DOHH2 (cell line): ENCODE data around the gene PLEKHA3.

Experiments
- H3F3A ChIP-seq: fragments of 200-600 bp; sonication (generic), shearing (Covaris generic); 2 replicates; pipeline ENCODE4 v1.6.0; 2016; ENCODE audit warnings: antibody characterized with exemption, mild to moderate bottlenecking; ENCODE audit not compliant: control insufficient read depth, insufficient read depth
- H3K27ac ChIP-seq: fragments of 200-600 bp; sonication (generic); 2 replicates; pipeline ENCODE4 v1.5.1; 2014; ENCODE audit warnings: low read depth, mild to moderate bottlenecking, low read length, moderate library complexity
- H3K27me3 ChIP-seq: fragments of 200-600 bp; sonication (generic); 2 replicates; pipeline ENCODE4 v1.6.1; 2014; ENCODE audit warnings: mild to moderate bottlenecking, low read length, mixed read lengths; ENCODE audit not compliant: control insufficient read depth
- H3K36me3 ChIP-seq: fragments of 200-600 bp; sonication (generic); 2 replicates; pipeline ENCODE4 v1.6.1; 2014; ENCODE audit warnings: mild to moderate bottlenecking, low read length, moderate library complexity, mixed read lengths; ENCODE audit not compliant: control insufficient read depth
- H3K4me1 ChIP-seq: fragments of 200-600 bp; sonication (generic); 2 replicates; pipeline ENCODE4 v1.6.1; 2014; ENCODE audit warnings: mild to moderate bottlenecking, low read length, mixed read lengths; ENCODE audit not compliant: control insufficient read depth
- H3K4me2 ChIP-seq: fragments of 200-600 bp; sonication (generic); 2 replicates; pipeline ENCODE4 v1.6.0; 2014; ENCODE audit warnings: mild to moderate bottlenecking, low read length, moderate library complexity
- H3K4me3 ChIP-seq: fragments of 200-600 bp; sonication (generic); 2 replicates; pipeline ENCODE4 v1.5.1; 2014; ENCODE audit warnings: mild to moderate bottlenecking, low read length, mixed read lengths
- H3K79me2 ChIP-seq: fragments of 200-600 bp; sonication (generic); 2 replicates; pipeline ENCODE4 v1.6.1; 2014; ENCODE audit warnings: mild to moderate bottlenecking, low read length, mixed read lengths; ENCODE audit not compliant: control insufficient read depth
- H3K9me2 ChIP-seq: fragments of 200-600 bp; sonication (generic); replicated peaks from 2 replicates; pipeline ENCODE4 v1.6.1; 2014; ENCODE audit warnings: mild to moderate bottlenecking, low read length, mixed read lengths; ENCODE audit not compliant: control insufficient read depth
- H3K9me3 ChIP-seq: fragments of 200-600 bp; sonication (generic); 2 replicates; pipeline ENCODE4 v1.6.1; 2014; ENCODE audit warnings: antibody characterized with exemption, low read length, mixed read lengths; ENCODE audit not compliant: control insufficient read depth, insufficient read depth
- H4K20me1 ChIP-seq: fragments of 200-600 bp; sonication (generic); 2 replicates; pipeline ENCODE4 v1.6.0; 2014; ENCODE audit warnings: low read depth, mild to moderate bottlenecking, antibody characterized with exemption, low read length, moderate library complexity; ENCODE audit not compliant: control insufficient read depth, insufficient read depth
- CTCF ChIP-seq: fragments of 200-600 bp; sonication (generic); IDR thresholded peaks from one replicate; pipeline ENCODE4 v1.5.1; 2014; ENCODE audit warnings: antibody characterized with exemption, mild to moderate bottlenecking, low read depth, low read length; ENCODE audit not compliant: poor library complexity, severe bottlenecking
- EZH2phosphoT487 ChIP-seq: fragments of 200-600 bp; sonication (generic); IDR thresholded peaks from 2 replicates; pipeline ENCODE4 v1.6.1; 2017; ENCODE audit warnings: borderline replicate concordance, mild to moderate bottlenecking, antibody characterized with exemption, low read length, moderate library complexity, mixed read lengths

Gene PLEKHA3

GRCh38 chr2:178526256-178526655, 46.0 kb downstream of the PLEKHA3 start:
- Histone ChIP-seq H3K27ac (no peak overlapping the region), H4K20me1 (peaks cover 3% of the 10 kb centered on the region; the same call in 1 of the 2 replicates), H3K79me2 (peaks cover 73% of the 10 kb centered on the region), H3K9me2 (no peaks in the 10 kb centered on the region), H3K27me3 (no peaks in the 10 kb centered on the region), H3K4me1 (peaks cover 25% of the 10 kb centered on the region), H3K36me3 (peaks cover 13% of the 10 kb centered on the region), H3K4me3 (no peak overlapping the region), H3K4me2 (no peak overlapping the region), H3K9me3 (no peaks in the 10 kb centered on the region), H3F3A (peaks cover 7% of the 10 kb centered on the region)
- TF ChIP-seq EZH2phosphoT487: no peak
- no peak for TF ChIP-seq CTCF

- Histone ChIP-seq H4K20me1 (peaks cover 3% of the 10 kb centered on the region; the same call in 1 of the 2 replicates), H3K4me2 (no peak overlapping the region), H3K27ac (no peak overlapping the region), H3K9me3 (no peaks in the 10 kb centered on the region), H3K27me3 (no peaks in the 10 kb centered on the region), H3K79me2 (peaks cover 86% of the 10 kb centered on the region), H3F3A (peaks cover 1% of the 10 kb centered on the region; the same call in 1 of the 2 replicates), H3K9me2 (no peaks in the 10 kb centered on the region), H3K36me3 (peaks cover 26% of the 10 kb centered on the region), H3K4me3 (no peak overlapping the region), H3K4me1 (peaks cover 22% of the 10 kb centered on the region)
- TF ChIP-seq EZH2phosphoT487 (no peak), CTCF (no peak)
Observed at GRCh38 chr2:178527592-178527991, 47.3 kb downstream of the PLEKHA3 start.

GRCh38 chr2:178528647-178529046, 48.4 kb downstream of the PLEKHA3 start:
- no peak for TF ChIP-seq CTCF
- no peak for TF ChIP-seq EZH2phosphoT487
- H3K9me2 ChIP-seq: no peaks in the 10 kb centered on the region
- no peak overlapping the region for H3K27ac ChIP-seq
- no peak overlapping the region for H3K4me3 ChIP-seq
- no peak overlapping the region for H3K4me2 ChIP-seq
- peaks cover 90% of the 10 kb centered on the region for H3K79me2 ChIP-seq
- peaks cover 3% of the 10 kb centered on the region; the same call in 1 of the 2 replicates for H4K20me1 ChIP-seq
- no peaks in the 10 kb centered on the region for H3K27me3 ChIP-seq
- H3K4me1 ChIP-seq: peaks cover 20% of the 10 kb centered on the region
- H3K36me3 ChIP-seq: peaks cover 32% of the 10 kb centered on the region
- no peaks in the 10 kb centered on the region; the same call in 1 of the 2 replicates for H3F3A ChIP-seq
- H3K9me3 ChIP-seq: no peaks in the 10 kb centered on the region
